ENCODE data around the gene DAP. TPM values are rescaled to one million over a fixed set of nuclear protein-coding genes. Genes with fewer than 3 reads are reported as not detected.
"Not testable (repeated sequence)": the region's sequence is repeated elsewhere in the genome, so short reads cannot be mapped to it uniquely, and the experiment has no call there.

DAP gene
- total and polyA plus RNA-seq, 5 experiments from 2014 or later, result 31.0 to 71.9 (median 42.7) TPM

DNA sequence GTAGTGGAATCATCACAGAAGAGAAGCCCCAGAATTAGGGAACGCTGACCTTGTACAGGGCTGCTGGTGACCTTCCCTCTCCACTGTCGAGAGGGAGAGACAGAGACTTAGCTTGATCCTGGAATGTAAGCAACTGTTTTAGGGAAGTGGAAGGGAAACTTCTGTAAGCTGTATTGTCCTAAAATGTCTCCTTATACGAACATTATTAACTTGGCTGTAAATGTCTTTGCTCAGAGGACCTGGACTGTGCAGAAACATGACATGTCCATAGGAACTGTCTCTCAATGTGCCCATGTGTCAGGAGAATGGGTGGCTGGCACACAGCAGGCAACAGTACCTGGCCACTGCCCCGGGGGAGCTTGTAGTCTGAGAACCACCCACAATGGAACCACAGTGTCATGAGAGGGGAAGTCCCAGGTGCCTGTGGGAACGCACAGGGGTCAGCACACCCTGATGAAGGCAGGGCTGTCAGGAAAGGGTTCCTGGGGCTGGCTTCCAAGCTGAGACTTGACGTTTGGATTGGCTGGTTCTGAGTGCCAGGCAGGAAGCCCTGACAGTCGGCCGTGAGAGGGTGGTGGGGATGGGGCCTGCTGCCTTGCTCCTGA is 34.0 kb downstream of the DAP start:
- Mint-ChIP-seq H3K4me3 (no peak overlapping the region), H3K27me3 (no peaks in the 10 kb centered on the region), H3K4me1 (peaks cover 7 to 26% (median 13%) of the 10 kb centered on the region in 4 donors), H3K36me3 (peaks cover 0 to 41% (median 9%) of the 10 kb centered on the region in 3 donors), H3K27ac (peak overlapping the region in 3 of 10 donors; percentile 20 to 43 (median 20)), H3K9me3 (no peaks in the 10 kb centered on the region)
- ATAC-seq, result no peak
- no peak for DNase-seq
- POLR2A ChIA-PET, result no interaction called here

DNA sequence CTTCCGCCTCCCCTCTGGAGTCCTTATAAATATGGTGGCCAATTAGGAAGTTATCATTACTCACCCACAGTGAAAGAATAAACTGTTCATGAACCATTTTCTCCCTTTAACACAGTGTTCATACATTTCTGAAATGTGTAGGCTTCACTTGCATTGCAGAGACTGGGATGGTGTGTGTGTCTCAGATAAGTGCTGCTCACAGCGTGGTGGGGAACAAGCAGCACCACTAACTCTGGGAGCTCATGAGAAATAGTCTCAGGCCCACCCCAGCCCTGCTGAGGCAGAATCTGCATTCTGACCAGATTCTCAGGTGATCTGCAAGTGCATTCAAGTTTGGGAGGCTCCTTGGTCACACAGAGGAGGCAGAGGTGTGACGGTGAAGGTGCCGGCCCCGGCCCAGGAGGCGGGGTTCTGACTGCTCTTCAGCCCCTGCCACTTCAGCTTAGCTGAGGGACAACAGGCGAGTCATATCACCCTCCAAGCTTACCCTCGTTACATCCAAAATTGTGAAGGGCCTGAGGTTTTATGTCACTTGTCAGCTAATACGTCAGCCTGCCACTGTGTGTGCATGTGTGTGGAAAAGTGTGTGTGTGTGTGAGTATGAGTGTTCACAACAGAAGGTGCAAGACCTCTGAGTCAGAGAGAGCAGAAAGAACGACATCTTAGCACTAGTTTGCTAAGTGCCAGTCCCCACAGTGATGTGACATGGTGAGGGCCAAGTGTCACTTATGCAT is 34.7 kb downstream of the DAP start:
- H3K4me3 Mint-ChIP-seq, result no peak overlapping the region
- no peaks in the 10 kb centered on the region for H3K9me3 Mint-ChIP-seq
- H3K36me3 Mint-ChIP-seq, result peaks cover under 1 to 44% (median 13%) of the 10 kb centered on the region in 3 donors
- ATAC-seq (no peak), DNase-seq (no peak)
- POLR2A ChIA-PET, result no interaction called here
- peaks cover 7 to 23% (median 13%) of the 10 kb centered on the region in 4 donors for H3K4me1 Mint-ChIP-seq
- no peaks in the 10 kb centered on the region for H3K27me3 Mint-ChIP-seq
- peak overlapping the region in 3 of 10 donors; percentile 3 to 20 (median 20) for H3K27ac Mint-ChIP-seq

DNA sequence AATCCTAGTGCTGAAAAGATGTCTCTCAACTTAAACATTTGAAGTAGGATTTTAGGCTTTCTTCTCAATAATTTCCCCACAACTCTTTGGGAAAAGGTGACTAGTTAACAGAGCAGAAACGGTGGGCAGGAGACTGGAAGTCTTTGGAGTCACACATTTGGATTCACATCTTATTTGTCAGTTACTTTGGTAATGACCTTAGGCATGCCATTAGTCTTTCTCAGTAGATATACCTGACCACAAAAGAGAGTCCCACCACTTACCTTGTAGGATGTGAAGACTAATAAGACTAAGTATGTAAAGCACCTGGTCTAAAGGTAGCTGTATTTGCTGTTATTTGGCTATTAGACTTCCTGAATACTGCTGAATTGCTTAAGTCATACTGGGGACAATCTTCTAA is 35.4 kb downstream of the DAP start:
- DNase-seq (no peak), ATAC-seq (no peak)
- H3K36me3 Mint-ChIP-seq, result peaks cover 4 to 48% (median 18%) of the 10 kb centered on the region in 3 donors
- no peak overlapping the region for H3K4me3 Mint-ChIP-seq
- H3K27ac Mint-ChIP-seq, result no peak overlapping the region
- no peaks in the 10 kb centered on the region for H3K9me3 Mint-ChIP-seq
- H3K27me3 Mint-ChIP-seq, result no peaks in the 10 kb centered on the region
- peaks cover 7 to 23% (median 13%) of the 10 kb centered on the region in 4 donors for H3K4me1 Mint-ChIP-seq
- POLR2A ChIA-PET, result no interaction called here

DNA sequence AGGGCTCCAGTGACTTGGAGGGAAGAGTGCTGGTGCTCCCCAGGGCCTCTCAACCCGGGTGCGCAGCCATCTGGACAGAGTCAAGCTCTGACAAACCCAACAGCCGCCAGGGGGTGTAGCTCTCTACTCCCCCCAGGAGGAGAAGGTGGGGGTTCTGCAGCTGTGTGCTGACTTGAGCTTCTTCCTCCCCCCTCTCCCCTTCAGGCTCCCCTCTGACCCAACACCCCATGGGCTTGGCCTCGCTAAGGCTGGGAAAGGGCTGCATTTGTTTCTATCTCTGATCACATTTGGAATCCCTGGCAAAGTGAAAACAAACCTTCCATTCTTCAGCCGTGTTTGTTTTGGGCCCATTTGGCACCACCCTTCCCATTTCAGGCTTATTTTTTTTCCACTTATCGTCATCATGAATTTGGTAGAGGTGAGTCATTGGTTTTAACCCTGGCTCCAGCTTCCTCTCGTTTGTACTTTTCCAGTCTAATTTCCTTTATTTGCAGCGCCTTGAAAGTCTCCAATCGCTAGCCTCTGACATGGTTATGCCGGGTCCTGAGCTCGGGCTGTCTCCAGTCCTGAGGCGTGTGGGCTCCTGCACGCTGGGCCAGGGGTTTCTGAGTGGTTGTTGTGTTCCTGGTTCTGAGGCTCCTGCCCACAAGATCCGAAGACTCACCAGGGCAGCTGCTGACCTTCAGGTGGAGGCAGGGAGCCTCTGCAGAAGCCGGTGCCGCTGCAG is 36.1 kb downstream of the DAP start:
- H3K4me3 Mint-ChIP-seq, result no peak overlapping the region
- no peaks in the 10 kb centered on the region for H3K9me3 Mint-ChIP-seq
- H3K4me1 Mint-ChIP-seq, result peaks cover 7 to 20% (median 13%) of the 10 kb centered on the region in 4 donors
- POLR2A ChIA-PET, result no interaction called here
- DNase-seq (no peak), ATAC-seq (no peak)
- H3K36me3 Mint-ChIP-seq, result peaks cover 4 to 48% (median 24%) of the 10 kb centered on the region in 3 donors
- H3K27me3 Mint-ChIP-seq, result no peaks in the 10 kb centered on the region
- H3K27ac Mint-ChIP-seq, result no peak overlapping the region

DNA sequence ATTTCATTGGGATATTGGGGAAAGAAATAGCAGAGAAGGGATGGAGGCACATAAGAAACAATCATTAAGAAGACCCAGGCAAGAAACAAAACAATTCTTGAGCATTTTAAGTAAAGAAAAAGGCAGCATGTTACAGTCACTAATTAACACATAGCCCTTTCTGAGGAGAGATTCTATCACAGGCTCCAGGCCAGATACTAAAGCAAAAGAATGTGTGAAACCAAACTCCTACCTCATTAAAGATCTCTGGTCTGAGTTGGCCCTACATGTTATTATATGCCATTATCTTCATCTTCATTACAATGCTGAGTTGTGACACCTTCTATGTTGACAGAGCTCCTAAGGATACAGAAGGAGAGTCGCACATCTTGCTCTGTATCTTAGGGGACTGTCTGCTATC is 37.5 kb downstream of the DAP start:
- Mint-ChIP-seq H3K27ac (peak overlapping the region in 1 of 10 donors; percentile 3), H3K36me3 (peaks cover 4 to 39% (median 24%) of the 10 kb centered on the region in 3 donors), H3K4me3 (no peak overlapping the region), H3K27me3 (no peaks in the 10 kb centered on the region), H3K4me1 (peaks cover 4 to 15% (median 11%) of the 10 kb centered on the region in 4 donors), H3K9me3 (no peaks in the 10 kb centered on the region)
- DNase-seq, result no peak
- no peak for ATAC-seq
- POLR2A ChIA-PET, result no interaction called here

DNA sequence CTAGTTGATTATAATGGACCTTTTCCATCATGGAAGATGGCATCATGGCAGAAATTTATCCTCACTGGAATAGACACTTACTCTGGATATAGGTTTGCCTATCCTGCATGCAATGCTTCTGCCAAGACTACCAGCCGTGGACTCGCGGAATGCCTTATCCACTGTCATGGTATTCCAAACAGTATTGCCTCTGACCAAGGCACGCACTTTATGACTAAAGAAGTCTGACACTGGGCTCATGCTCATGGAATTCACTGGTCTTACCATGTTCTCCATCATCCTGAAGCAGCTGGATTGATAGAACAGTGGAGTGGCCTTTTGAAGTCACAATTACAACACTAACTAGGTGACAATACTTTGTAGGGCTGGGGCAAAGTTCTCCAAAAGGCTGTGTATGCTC is 40.3 kb downstream of the DAP start:
- H3K9me3 Mint-ChIP-seq, H3K27me3 Mint-ChIP-seq, DNase-seq, POLR2A ChIA-PET, H3K27ac Mint-ChIP-seq, H3K4me1 Mint-ChIP-seq, ATAC-seq, H3K4me3 Mint-ChIP-seq: not testable (repeated sequence)
- H3K36me3 Mint-ChIP-seq, result peaks cover 4 to 30% (median 28%) of the 10 kb centered on the region in 3 donors

DNA sequence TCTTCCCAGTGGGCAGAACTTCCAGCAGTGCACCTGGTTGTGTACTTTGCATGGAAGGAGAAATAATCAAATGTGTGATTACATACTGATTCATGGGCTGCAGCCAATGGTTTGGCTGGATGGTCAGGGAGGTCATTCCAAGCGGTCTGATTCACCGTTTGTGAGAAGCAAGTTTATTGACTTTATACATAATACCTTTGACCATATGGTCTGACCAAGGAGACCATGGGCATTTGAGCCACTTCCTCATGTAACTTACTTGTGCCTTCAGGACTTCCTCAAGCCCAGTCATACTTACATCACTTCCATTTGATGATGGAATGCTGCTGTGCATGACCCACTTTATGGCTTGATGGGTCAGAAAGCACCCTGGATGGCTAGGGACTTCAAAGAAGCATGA is 41.1 kb downstream of the DAP start:
- POLR2A ChIA-PET, result no interaction called here
- ATAC-seq (no peak), DNase-seq (no peak)
- H3K27ac Mint-ChIP-seq, result no peak overlapping the region
- H3K27me3 Mint-ChIP-seq, result no peaks in the 10 kb centered on the region
- H3K36me3 Mint-ChIP-seq, result peaks cover 4 to 27% (median 26%) of the 10 kb centered on the region in 3 donors
- peaks cover 0 to 3% (median 1%) of the 10 kb centered on the region in 4 donors for H3K4me1 Mint-ChIP-seq
- H3K9me3 Mint-ChIP-seq, result no peaks in the 10 kb centered on the region
- H3K4me3 Mint-ChIP-seq, result no peak overlapping the region

DNA sequence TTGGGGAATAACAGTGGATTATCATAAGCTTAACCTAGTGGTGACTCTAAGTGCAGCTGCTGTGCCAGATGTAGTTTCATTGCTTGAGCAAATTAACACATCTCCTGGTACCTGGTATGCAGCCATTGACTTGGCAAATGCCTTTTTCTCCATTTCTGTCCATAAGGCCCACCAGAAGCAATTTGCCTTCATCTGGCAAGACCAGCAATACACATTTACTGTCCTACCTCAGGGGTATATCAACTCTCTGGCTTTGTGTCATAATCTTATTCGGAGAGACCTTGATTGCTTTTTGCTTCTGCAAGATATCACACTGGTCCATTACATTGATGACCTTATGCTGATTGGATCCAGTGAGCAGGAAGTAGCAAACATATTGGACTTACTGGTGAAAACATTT is 42.4 kb downstream of the DAP start:
- ATAC-seq, H3K27ac Mint-ChIP-seq, H3K27me3 Mint-ChIP-seq, H3K4me1 Mint-ChIP-seq, H3K9me3 Mint-ChIP-seq, POLR2A ChIA-PET, DNase-seq, H3K4me3 Mint-ChIP-seq: not testable (repeated sequence)
- peaks cover 4 to 32% (median 27%) of the 10 kb centered on the region in 3 donors for H3K36me3 Mint-ChIP-seq

DNA sequence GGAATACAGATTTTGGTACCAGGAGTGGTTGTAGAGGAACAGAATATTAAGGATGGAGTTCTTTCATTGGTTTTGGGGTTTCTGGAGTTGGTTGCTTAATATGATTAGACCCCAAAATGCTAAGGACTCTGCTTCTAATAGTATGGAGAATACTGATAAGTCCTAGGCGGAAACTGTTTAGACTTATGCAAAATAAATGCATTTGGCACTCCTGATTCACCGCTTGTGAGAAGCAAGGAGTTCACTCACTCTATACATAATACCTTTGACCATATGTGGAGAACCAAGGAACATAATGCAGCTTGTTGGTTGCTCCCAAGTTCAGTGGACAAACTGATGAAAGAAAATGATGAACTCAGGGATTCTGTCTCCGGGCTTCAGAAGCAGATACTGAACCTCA is 44.2 kb downstream of the DAP start:
- peaks cover 4 to 28% (median 17%) of the 10 kb centered on the region in 3 donors for H3K36me3 Mint-ChIP-seq
- H3K9me3 Mint-ChIP-seq, H3K4me3 Mint-ChIP-seq, H3K27ac Mint-ChIP-seq, POLR2A ChIA-PET, ATAC-seq, DNase-seq, H3K27me3 Mint-ChIP-seq, H3K4me1 Mint-ChIP-seq: not testable (repeated sequence)

DNA sequence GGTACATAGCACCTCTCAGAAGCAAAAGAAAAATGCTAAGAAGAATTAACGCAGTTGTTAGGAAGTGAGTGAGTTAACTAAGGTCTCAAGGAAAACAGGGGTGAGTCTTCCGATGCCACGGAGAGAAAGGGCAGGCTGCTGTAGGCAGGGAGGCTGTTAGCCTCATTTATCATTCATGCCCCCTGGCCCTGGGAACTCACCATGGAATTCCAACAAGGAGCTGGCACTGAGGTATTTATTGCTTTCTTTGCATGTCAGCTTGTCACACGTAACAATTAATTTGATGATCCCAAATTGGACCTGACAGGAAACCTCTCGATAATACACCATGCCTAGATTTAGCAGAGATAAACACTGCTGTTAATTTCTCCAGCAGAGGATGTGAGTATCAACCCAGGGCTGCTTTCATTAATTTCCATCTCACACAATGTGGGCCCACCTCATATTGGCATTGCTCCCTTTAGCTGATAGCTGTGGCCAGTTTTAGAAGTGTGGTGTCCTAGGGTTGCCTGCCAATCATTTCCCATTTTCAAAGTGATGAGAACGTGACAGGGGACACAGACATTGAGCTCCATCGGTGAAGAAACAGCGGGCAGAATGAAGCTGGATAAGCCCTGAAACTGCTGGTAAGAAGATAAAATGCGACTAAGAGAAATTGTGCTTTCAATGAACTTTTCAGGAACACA is 45.3 kb downstream of the DAP start:
- H3K4me1 Mint-ChIP-seq, result peaks cover 4 to 11% (median 8%) of the 10 kb centered on the region in 4 donors

DNA sequence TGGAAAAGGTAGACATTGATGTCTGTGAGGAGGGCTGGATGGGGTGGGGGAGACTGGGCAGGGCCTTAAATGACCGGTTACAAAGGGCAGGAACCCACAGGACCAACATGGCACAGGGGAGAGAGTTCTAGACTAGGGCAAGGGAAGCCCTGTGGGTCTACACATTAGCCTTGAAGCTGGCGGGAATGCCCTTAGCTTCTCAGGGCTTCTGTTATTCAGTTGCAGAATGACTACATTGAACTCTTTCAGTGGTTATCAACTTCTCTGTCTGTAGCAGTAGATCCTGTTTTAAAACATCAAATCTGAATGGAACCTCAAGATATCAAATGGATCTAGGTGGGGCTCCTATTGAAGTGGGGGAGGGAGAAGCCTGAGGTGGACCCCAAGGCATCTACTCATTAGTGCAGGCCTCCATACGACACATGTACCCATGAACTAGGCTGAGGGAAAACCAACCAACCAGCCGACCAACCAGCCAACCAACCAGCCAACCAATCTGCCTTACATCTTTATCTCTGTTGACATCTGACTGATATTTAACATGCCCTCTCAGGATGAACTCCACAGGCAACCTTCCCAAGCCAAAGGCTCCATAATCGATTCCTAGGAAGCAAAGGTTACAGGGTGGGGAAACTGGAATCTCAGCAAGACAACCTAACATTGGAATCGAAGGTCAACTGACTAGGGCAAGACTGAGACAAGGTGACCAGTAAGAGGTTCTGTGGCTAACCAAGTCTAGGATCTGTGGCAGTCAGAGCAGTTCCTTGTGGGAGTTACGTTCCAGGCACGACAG is 48.3 kb downstream of the DAP start:
- Mint-ChIP-seq H3K4me3 (no peak overlapping the region), H3K27me3 (no peaks in the 10 kb centered on the region), H3K27ac (peak overlapping the region in 2 of 10 donors; percentile 40 to 51), H3K36me3 (peaks cover 0 to 15% (median 12%) of the 10 kb centered on the region in 3 donors), H3K9me3 (no peaks in the 10 kb centered on the region), H3K4me1 (peaks cover 8 to 19% (median 13%) of the 10 kb centered on the region in 4 donors)
- no peak for DNase-seq
- POLR2A ChIA-PET, result no interaction called here
- ATAC-seq, result no peak

More for the DNA sequence above, 45.3 kb downstream of the DAP start:
- POLR2A ChIA-PET, result no interaction called here
- H3K27me3 Mint-ChIP-seq, result no peaks in the 10 kb centered on the region
- H3K27ac Mint-ChIP-seq, result no peak overlapping the region
- ATAC-seq (no peak), DNase-seq (no peak)
- H3K36me3 Mint-ChIP-seq, result peaks cover 0 to 21% (median 13%) of the 10 kb centered on the region in 3 donors
- H3K4me3 Mint-ChIP-seq, result no peak overlapping the region
- no peaks in the 10 kb centered on the region for H3K9me3 Mint-ChIP-seq

DNA sequence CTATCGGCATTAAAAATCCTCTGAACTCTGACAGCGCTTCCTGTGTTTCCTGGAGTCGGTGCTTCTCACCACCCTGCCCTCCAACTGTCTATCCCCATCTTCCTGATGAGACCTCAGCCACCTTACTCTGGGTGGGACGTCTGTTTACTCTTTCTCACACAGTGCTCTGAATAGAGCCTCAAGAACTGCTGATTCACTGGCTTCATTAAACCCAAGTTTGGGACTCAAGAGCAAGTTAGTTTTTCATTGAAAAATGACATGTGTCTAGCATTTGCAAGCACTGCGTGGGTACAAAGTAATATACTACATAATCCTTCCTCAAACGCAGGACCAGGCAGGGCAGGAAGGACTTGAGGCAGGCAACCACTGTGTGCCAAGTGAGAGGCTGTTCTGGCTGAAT is 49.5 kb downstream of the DAP start:
- Mint-ChIP-seq H3K27me3 (no peaks in the 10 kb centered on the region), H3K4me3 (no peak overlapping the region), H3K27ac (peak overlapping the region in 3 of 10 donors; percentile 8 to 51 (median 44)), H3K9me3 (no peaks in the 10 kb centered on the region), H3K4me1 (peaks cover 17 to 31% (median 21%) of the 10 kb centered on the region in 4 donors), H3K36me3 (peaks cover 0 to 8% (median 5%) of the 10 kb centered on the region in 3 donors)
- ATAC-seq (no peak), DNase-seq (no peak)
- POLR2A ChIA-PET, result no interaction called here

Data from naive thymus-derived CD8-positive, alpha-beta T cell (primary cell).